Dedifferentiated amniotic fluid mesenchymal stem cell (primary cell): Measurements from ENCODE around the gene C10orf90.

Source experiments
- DNase-seq: peaks from one replicate; pipeline ENCODE4 v3.0.0-alpha.2; 2016; ENCODE audit errors: extremely low spot score

Gene C10orf90, protein sequence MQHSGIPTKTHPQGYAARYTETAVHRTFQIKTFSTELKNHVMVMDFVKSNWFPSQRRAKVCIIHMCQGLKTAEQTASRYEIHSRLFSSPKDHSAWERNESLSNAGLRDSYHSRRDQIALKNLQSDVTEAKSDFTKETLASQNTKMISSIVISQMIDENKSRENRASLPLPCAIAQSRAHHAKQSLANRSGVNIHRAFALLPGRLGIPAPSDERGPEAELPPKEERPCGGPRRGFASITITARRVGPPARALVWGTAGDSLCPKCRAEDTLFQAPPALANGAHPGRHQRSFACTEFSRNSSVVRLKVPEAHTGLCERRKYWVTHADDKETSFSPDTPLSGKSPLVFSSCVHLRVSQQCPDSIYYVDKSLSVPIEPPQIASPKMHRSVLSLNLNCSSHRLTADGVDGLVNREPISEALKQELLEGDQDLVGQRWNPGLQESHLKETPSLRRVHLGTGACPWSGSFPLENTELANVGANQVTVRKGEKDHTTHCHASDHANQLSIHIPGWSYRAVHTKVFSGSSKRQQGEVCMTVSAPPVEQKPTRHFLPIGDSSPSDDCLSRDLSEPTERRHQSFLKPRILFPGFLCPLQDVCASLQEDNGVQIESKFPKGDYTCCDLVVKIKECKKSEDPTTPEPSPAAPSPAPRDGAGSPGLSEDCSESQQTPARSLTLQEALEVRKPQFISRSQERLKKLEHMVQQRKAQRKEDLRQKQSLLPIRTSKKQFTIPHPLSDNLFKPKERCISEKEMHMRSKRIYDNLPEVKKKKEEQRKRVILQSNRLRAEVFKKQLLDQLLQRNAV

DNA sequence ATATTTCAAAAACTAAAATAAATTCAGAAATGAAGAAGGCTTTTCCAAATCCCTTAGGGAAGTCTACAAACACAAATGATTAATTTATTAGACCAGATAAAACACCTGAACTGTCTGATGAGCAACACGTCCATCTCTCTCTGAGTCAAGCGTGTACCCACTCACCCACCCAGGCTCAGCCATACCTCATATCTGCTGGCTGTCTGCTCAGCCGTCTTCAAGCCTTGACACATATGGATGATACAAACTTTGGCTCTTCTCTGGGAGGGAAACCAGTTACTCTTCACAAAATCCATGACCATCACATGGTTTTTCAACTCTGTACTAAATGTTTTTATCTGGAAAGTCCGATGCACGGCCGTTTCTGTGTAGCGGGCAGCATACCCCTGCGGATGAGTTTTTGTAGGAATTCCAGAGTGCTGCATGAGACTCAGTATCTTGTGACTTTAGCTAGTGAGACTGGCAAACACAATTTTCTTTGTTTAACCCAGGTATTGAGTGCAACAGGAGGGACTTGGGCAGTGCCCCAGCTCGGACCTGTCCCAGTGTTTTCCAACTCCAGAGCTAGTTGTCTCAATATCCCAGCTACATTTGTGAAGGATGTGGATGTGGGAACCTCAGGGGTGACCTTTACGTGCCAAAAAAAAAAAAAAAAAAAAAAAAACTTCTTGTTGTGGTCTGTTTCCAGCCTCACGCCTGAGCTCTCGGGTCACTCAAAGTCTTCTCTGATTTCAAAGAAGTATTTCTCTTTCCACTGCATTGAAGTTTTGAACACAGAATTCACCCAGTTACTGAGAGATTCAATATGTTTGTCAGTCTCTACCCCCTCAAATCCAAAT is at the start of gene C10orf90:
C10orf90 (minus strand) TSS at position 638 of the 839 bp plus-strand sequence; CDS start at position 425, 213 bp downstream.
- DNase-seq, result no peak

DNA sequence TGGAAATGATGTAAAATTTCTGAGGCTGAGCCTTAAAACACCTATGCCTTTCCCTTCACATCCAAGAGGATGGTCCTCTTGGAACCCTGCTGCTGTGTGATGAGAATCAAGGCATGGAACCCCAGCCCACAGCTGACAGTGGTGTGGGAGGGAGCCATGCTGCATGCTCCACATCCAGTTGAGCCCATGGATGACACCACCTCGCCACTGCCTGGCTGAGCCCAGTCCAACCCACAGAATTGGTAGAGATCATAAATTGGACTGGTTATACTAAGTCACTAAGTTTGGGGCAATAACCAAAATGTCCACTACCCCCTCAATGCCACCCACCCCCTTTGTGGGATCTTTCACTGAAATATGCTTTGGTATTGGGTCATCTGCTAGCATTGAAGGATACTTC is 45.9 kb upstream of the C10orf90 start:
- no peak for DNase-seq

DNA sequence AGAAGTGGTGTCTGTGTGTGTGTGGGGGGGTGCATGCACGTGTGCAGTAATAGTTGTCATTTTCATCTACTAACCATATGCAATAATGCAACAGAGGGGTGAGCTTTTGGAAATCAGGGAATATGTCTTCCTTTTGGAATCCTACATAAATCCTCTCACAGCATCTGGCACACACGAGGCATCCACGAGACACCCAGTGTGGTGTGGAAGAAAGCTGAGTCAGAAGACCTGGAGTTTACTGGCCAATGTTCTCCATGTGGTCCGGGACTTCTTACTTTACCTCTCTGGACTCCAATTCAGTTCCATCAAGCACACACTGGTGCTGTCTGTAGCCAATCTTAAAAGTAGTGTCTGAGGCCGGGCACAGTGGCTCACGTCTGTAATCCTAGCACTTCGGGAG is 43.1 kb upstream of the C10orf90 start:
- DNase-seq, result no peak

DNA sequence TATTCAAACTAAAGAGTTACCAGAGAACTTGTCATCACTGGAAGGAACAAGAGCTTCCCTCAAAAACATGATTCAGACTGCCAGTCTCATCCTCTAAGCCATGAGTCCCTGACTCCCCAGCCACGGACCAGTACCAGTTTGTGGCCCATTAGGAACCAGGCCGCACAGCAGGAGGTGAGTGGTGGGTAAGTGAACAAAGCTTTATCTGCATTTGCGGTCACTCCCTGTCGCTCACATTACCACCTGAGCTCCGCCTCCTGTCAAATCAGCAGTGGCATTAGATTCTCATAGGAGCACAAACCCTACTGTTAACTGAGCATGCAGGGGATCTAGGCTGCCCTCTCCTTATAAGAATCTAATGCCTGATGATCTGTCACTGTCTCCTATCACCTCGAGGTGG is 42.2 kb upstream of the C10orf90 start:
- no peak for DNase-seq

DNA sequence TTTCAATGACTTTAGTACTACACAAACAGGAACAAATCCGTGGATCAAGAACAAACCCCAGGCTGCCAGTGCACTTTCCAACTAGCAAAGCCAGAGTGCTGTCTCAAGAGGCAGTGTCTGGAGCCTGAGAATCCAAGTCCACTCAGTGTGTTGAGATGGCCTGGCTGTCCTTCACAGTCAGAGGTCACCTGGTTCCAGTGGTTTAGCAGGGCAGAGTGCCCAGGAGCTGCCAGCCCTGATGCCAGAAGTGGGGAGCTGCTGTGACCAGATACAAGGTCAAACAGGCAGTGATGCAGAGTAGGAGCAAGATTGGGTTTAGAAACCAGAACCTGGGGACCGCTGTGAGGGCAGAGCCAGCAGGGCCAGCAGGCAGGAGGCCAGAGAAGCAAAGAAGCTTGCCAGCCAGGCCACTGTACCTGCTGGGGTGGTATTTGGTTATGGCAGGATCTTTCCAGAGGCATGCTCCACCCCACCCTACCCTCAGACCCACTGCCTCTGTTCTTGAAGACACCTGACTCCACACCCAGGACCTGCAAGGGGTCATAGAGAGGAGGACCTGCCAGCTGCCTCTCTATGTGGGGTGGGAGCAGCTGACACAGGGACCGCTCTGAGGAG is 35.6 kb upstream of the C10orf90 start:
- DNase-seq, result no peak

DNA sequence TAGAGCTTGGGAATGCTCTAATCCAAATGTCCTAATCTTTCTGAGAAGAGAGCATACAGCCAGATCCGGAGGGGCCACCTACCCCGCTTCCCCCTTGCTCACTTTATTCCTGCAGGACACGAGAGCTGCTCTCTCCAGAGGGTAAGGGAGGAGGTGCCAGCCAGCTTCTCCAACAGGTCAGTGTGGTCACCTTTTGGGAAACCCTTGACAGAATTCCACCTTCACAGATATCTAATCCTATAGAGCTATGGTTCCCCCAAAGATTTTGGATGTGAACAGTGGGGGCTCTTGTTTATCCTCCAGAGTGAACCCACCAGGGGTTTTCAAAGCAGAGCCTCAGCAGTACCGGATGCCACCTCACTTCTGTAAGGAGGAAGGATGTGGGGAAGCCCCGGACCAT is 34.6 kb upstream of the C10orf90 start:
- no peak for DNase-seq

DNA sequence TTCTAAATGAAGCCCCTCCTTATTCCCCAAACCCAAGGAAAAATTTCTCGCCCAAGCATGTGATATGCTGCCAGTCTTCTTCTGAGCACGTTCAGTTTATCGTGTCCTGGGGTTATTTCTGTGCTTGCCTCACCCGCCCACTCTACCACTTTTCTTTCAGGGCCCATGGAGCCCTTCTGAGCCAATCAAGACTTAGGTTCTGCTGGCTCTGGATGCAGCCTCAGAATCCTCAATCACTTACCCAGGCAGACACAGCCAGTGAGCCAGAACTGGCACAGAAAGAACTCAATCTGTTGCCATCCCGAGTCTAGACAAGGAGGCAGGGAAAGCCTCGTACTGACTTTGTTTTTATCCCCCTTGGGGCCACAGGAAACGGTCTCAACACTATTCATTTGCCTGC is 34.2 kb upstream of the C10orf90 start:
- no peak for DNase-seq

DNA sequence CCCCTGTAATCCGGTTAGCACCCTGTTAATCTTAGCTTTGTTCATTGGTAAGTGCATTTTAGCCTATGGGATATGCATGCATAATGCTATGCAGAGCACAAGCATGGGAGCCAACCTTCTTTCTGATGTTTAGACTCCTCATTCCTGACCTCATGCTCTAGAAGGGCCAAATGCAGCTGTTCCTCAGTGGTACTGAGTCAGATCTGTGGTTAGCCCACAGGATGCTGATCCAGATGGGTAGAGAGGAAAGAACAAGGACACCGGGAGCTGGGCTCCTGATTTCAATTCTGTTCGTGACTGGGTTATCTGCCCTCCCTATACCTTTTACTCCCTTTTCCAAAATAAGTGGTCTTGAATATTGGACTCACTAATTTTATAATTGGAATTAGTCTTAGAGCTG is 31.7 kb upstream of the C10orf90 start:
- DNase-seq, result no peak

DNA sequence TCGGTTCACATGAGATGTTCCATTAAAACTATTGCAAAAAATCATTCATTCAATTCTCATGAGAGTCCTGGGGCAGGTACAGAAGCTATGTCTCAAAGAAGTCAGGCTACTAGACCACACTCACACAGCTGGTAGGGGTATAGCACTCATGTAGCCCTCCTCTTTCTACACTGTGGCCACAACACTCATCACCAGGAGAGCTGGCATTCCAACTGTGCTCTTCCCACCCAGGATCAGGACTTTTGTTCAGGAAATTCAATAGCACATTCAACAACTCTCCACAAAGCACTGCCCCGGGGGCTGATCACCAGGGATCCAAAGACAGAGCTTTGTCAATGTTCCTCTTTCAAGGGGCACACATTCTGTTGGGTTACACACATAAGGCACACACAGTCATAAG is 31.0 kb upstream of the C10orf90 start:
- DNase-seq, result no peak

DNA sequence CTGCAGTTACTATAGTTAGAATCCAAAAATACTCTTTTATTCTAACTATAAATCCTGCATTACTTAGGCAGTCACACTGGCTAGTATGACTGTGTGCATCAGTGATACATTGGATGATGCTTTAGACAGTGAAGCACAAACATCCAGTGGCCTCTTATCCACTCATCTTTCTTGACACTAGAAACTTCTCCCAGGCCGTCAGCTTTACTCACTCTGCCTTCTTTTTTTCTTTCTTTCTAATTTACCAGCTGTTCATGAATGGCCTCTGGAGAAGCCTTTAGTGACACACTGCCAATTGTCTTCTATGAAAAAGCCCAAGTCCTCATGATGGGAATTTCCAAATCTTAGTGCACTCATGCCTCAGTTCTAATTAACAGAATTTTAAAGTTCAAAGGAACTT is 26.2 kb upstream of the C10orf90 start:
- no peak for DNase-seq

DNA sequence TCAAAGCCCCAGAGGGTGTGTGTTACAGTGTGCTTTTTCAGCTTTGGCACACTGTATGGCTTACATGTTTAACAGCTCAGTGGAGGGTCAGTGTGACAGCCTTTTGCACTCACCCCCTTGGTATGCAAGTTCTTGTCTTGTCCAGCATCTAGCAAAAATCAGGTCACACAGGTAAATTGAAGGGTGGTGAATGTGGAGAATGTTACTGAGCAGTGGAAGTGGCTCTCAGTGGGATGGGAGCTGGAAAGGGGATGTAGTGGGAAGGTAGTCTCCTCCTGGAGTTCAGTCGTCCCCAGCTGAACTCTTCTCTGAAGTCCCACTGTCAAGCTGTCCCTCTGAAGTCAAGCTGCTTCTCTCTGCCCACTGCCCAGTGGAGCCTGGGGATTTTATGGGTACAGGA is 21.0 kb upstream of the C10orf90 start:
- DNase-seq, result no peak

DNA sequence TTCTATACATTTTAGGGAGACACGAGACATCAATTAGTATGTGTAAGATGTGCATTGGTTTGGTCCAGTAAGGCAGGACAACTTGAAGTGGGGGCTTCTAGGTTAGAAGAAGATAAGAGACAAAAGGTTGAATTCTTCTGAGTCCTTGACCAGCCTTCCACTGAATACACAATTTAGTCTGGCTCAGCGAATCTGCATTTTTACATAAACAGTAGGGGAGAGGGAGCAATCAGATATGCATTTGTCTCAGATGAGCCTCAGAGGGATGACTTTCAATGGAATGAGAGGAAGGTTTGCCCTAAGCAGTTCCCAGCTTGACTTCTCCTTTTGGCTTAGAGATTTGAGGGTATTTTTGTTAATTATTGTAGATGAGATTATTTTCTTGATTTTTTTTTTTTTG is 20.0 kb upstream of the C10orf90 start:
- no peak for DNase-seq

DNA sequence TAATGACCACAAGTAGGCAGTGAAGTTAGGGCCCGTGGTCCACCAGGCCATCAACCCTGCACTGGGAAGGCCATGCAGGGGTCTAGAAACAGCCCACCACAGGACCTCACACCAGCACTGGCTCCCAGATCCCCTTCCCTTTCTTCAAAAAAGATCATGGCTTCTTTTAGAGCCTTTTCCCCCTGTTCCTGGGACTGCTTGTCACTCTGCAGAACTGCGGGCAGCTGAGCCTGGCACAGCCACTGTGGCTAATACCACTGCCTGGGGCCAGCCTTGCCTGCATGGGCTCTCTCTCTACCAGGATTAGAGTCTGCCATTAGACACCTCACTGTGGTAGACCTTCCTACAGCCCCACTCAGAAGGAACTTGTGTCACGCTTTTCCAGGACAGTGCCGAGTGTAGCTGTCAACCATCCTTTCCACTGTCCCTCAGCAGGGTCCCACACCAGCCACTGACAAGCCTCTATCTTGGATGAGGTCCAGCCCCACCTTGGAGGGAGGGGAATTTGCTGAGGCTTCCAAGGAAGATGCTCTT is 19.0 kb upstream of the C10orf90 start:
- no peak for DNase-seq

DNA sequence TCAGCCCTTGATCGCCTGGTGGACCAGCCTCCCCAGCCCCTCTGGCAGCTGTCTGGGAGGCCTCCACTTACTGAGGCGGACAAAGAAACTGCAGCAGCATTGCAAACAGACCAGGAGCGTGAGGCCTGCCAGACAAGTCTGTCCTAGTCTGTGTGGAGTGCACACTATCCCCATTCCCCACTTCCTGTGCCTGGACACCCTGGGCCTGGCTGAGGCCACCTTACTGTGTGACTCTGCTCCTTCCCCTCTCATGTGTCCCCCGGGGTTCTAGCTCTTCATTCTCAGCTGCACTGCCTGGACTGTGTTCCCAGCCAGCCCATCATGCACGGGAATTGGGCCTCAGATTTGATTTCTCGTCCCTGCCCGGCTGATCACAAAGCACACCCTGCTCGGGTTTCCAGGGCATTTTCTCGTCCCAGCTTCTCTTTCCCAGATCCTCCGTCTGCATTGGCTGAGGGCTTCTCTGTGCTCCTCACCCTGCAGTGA is 16.7 kb upstream of the C10orf90 start:
- DNase-seq, result no peak

DNA sequence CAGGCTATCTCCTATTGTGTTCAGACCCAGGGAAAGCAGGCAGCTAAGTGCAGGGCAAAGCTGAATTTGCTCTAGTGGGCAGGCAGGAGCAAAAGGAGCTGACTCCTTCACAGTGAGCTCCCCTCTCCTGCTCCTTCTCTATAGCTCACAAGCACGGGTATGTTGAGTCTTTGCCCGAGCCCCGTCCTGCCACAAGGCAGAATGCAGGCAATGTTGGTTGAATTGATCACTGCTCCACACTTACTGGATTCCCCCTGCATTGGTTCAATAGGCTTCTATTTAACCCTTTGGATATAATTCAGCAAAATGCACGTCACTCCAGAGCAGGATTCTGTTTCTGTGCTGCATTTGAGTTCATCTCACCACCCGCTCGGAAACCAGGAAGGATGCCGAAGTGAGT is 16.2 kb upstream of the C10orf90 start:
- DNase-seq, result no peak

DNA sequence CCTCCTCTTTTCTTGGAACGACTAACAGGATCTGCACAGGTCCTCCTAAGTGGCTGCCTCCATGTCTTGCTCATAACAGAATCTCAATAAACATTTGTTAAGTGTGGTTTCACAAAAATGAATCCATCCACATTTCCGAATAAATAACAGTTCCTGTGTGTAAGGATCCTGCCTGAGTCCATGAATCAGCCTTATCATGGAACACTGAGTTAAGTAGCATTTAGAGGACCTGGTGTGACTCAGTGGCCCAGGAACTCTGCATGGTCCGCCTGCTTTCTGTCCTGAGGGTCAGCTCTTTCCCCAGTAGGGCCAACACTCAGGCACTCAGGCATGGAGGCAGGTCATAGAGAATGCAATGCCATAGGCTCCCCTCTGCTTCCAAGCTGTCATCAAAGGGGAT is 15.8 kb upstream of the C10orf90 start:
- no peak for DNase-seq

DNA sequence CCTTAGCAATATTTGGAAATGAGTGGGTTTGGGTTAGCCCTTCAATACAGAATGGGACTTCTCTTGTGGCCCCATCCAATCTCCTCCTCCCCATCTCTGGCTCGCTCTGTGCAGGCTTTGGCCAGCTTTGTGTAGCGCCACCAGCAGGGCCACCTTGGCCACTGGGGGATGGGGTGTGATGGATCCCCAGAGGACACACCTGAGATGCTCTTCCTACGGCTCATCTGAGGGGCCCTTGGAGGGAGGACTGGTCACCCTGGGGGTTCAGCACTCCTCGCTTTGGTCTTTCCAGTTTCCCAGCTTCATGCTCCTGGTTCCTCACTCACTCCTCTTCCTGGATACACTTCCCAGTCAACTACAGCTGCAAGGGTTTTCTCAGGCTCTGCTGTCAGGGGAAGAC is 15.3 kb upstream of the C10orf90 start:
- DNase-seq, result no peak

DNA sequence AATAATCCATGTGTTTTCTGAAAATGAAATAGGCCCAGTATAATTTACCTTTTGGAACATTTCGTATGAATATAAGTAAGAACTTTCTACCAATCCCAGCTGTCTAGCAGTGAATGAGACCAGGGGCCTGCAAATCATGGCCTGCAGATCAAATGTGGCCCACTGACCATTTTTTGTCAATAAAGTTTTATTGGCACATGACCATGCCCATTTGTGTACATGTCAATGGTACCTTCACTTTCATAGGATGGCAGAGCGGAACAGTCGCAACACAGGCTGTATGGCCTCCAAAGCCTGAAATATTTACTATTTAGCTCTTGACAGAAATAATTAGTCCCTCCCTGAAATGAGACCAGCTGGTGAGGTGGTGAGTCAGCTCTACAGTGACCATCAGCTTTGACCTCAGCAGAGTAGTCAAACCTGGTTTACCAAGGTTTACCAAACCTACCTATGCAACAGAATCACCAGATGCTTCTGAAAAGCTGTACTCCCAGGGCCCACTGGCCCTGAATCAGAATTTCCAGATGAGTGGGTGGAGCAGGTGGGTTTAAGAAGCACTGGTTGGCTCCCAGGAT is 13.8 kb upstream of the C10orf90 start:
- DNase-seq, result no peak

DNA sequence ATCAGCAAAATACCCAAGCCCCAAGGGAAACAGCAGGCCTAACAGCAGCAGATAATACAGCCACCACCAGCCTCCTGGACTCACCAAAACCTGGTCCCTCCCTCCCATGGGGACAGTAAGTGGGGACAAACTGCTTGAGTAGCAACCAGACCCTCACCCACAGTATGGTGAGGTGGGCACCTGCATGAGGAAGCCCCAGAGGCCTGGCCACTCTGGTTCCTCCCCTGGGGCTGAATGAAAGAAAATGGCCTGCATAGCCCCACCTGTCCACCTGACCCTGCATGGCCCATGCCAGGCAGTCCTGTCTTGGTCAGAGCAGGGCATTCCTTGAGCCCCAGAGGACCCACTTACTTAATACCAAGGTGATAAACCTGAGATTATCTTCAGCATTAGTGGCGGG is 13.0 kb upstream of the C10orf90 start:
- no peak for DNase-seq

DNA sequence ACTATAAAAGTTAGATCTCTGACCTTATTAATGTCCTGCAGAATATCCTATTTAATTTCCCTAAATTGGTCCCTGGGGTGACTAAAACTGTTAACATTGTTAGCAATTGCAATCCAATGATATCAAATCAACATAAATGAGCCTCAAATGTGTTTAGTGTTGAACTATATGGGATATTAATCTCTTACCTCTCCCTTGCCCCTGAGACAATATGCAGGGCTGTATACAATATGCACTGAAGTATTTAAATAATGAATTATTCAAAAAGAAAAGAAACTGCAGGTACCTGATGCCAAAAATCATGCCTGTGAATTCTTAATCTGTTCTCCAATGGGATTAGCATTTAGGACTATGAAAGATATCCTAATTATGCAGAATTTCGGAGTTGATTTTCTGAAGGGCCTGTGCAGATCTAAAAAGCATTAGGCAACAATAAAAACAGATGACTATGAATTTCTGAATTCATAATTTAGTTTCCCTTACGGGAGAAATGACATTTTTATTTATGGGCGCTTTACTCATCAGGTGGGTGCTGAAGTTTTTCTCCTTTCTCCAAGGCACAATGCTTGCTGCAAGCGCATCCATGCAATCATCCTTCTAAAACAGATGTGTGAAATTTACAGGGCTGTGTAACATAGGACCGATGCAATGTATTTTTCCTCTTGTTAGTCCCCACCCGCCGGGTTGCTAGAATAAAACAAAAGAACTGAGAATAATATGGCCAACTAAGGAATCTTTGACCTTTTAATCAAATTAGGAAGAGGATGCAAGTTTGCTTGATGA is 5.4 kb upstream of the C10orf90 start:
- DNase-seq, result no peak
